ENCODE data around the gene SPARCL1.

The SPARCL1 gene

DNA sequence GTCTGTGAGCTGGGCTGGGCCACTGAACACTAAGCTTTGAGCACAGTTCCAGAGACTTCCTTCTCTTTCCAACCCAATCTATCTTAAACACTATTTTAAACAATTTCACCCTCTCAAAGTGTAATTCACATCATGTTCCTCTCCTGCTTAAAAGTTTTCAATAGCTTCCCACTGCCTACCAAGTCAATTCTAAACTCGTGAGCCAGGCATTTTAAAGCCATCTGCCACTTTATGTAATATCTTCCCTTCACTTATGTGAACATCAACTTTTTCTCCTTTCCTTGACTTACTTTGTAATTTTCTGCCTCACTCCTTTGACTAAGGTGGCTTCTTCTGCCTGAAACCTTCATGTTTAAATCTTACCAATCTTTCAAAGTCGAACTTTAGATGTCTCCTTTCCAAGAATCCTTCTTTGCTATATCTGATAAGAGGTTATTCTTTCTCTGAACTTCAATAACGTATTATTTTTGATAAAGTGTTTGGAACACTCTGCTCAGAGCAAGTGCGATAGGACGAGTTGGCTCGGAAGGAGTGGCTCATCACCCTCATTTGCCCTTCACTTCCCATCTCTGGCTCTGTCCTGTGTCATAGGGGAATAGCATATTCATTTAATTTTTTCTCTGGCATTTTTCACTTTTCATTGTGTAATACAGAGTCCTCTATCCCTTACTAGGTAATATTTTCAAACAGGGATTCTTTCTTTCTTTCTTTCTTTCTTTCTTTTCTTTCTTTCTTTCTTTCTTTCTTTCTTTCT, 13.0 kb upstream of the SPARCL1 start:
- no peak for DNase-seq (ENCODE audit: low read depth in 2 of 2, low spot score in 1 of 2)

DNA sequence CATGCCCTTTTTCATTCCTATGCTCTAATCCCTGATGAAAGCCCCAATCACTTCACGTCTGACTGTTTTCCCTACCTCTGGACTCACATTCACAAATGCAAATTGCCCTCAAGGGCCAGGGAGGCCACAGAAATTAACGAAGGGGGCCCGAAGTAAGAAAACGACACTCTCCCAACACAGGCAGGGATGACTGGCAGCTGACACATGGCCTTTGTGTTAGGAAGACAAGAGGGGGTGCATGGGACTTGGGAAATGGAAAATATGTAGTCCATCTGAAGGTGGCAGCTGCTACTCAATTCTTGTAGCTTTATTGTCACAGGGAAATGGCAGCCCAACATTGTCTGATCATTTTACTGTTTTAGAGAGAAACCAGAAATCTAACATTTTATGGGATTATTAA, 12.3 kb upstream of the SPARCL1 start:
- no peak for DNase-seq (ENCODE audit: low read depth in 2 of 2, low spot score in 1 of 2)

DNA sequence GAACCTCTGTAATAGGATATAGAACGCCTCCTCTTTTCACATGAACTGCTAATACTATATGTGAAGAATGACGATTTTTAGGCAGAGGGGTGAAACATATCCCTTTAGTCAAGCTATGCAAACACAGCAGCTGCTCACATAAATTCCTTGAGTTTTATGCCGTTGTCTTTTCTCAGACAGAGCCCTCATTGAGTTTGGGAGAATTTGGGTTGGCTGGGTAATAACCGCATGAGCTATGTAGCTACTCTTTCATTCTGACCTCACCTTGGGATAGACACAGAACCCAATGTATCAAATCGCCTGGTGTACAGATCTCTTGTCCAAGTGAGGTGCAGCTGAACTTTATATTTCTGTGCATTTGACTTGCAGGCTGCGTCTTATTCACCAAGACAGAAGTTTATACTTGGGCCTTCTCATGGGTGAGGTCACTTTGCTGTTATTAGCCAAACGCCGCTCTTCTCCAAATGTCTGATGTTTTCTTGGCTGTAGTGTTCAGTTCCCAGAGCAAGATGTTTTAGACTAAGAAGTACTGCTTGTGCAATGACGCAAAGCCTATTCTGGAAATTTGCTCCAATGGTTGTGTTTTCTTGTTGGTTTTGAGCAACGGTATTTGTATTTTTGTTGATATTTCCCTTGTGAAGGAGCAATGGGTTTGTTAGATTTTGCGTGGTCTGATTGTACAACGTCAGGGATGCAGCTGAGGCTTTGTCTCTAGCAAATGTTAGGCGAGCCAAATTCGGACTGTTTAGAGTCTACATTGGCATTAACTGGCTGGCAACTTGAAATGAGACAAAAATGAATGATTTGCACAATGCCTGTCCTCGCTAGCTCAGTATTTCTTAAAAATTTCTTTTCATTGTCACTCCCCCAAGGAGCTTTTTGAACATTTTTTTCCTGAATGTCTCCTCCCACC, 11.2 kb upstream of the SPARCL1 start:
- no peak for DNase-seq (ENCODE audit: low read depth in 2 of 2, low spot score in 1 of 2)

DNA sequence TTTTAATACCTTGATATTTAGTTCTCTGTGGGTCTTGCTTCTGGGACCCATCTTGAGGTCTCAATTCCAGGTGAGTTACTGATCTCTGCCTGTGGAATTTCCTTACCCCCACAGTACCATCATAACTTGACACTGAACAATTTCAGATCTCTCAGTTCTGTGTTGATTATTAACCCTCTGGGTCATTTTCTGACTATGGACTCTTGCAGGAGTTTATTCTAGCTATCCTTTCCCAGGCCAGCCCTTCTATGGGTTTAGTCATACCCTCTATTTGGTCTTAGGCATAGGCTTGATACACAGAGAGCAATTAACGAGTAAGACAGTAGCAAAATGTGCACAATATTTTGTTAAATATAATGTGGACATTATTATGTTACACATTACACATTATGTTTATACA, 3.7 kb upstream of the SPARCL1 start:
- no peak for DNase-seq (ENCODE audit: low read depth in 2 of 2, low spot score in 1 of 2)

DNA sequence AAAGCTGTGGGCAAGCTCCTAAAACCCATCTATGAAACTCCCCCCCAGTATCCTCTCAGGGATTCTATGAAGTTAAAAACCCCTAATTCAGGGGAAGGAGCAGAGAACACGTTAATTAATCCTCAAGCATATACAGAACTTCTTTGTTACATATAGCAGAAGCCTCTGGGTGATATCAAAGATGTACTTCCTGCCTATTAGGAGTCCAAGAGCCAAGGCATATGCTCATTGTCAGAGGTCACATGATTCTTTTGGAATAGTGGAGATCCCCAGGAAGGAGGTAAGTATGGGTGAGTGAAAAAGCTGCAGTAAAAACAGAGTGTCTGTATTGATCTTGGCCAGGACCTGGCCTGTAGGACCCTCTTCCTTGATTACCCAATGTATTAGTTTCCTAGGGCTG, 2.9 kb upstream of the SPARCL1 start:
- DNase-seq (ENCODE audit: low read depth in 2 of 2, low spot score in 1 of 2), result no peak

DNA sequence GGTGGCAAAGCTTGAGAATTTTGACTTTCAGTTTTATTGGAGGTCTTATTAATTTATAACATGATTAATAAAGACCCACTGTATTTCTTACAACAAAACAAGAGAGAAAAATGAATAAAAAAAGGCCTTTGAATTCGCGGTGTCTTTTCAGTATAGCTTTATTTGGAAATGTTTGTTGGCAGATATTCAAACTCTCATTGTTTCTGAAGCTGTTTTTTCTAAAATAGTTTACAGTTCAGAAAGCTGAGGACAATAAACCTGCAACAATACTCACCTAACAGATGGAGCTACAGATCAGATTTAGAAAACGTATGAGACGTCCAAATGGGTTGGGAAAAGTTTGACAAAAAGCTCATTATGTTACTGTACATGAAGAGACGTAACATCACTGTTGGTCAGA, 2.4 kb upstream of the SPARCL1 start:
- no peak for DNase-seq (ENCODE audit: low read depth in 2 of 2, low spot score in 1 of 2)

DNA sequence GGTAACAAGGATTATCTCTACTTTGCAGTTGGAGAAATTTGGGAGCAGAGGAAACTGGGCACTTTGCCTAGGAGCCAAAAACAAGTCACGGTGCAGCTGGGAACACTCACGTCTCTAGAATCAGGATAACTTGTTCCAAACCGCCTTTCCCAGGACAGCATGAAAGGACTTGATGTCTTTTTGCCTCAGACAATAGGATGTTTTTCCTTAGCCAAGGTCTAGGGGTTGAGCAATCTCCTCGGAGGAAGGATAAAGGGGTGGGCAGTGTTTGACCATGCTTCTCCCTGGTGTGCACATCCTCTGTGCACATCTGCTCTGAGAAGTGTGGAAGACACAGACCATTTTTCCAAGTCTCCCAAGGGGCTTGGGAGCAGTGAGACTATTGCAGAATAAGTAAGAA, 1.7 kb upstream of the SPARCL1 start:
- no peak for DNase-seq (ENCODE audit: low read depth in 2 of 2, low spot score in 1 of 2)

DNA sequence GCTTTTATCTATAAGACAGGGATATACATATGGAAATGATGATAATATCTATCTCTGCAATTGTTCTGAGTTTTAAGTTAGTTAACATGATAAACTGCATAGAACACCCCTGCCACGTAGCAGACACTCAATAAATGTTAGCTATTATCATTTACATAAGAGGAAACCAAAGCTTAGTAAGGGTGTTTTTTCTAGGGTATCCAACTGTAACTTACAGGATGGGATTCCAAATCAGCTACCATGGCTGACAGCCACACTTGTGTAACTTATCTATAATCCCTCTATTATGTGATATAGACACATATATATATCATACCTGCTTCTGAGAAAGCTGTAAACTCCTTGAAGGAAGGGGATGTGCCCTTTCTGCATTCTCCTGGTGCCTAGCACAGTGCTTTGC, 1.1 kb upstream of the SPARCL1 start:
- no peak for DNase-seq (ENCODE audit: low read depth in 2 of 2, low spot score in 1 of 2)

DNA sequence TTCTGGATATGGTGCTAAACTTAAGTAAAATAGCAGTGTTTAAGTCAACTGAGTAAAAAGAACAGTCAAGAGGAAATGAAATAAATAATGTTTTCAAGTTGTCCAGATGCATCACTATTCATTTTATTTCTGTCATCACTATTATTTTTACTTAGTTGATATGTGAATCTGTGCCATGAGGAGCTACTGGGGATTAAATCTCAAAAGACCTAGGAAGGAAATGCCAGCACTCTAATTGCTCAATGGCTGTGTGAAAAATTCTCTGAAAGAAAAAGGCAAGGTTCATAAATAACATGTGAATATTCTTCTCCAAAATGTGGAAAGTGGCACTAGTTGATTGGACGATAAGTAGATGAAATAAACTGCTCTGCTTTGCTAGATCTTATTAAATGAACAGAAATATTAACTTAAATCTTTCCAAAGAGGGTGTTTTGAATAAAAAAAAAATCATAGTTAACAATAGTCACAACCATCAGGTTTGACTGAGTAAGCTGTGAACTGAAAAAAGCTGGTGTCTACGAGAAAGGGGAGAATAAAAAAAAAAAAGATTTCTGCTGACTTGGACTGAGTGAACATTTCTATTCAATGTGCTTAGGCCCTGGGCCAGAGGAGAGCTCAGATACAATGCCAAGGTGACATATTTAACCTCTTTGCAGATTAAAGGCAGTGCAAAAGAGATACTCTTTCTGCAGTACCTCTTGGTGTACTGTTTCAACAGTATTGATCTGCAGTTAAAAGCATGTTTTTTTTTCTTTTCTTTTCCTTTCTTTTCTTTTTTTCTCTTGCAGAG, 1.6 kb downstream of the SPARCL1 start:
- no peak for DNase-seq (ENCODE audit: low read depth in 2 of 2, low spot score in 1 of 2)

DNA sequence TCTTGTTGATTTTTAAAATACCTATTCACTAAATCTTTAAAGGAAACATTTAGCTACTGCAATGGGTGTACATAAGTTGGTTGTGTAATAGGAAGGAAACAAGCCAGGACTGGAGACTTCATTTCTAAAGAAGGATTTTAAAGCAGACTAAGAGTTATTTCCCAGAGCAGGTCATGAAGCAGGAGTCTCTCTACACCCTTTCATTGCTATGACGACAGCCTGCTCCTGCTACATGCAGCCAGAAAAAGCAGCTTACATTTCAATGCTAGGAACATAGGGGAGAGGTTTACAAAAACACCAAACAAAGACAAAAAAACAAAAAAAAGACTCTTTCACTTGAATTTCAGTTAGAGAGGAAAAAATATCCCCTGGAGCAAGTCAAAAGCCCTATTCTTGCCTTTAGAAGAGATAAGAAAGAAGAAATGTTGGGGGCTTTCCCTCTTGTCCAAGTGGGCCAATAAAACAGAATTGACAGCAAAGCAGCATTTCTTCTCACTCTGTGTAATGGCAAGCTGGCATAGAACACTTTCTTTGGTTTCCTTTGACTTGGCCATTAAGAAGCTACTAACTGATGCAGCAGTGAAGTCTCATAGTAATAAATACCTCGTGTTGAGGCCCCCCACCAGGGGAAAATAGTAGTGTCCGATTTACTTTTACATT, 3.4 kb downstream of the SPARCL1 start:
- no peak for DNase-seq (ENCODE audit: low read depth in 2 of 2, low spot score in 1 of 2)

DNA sequence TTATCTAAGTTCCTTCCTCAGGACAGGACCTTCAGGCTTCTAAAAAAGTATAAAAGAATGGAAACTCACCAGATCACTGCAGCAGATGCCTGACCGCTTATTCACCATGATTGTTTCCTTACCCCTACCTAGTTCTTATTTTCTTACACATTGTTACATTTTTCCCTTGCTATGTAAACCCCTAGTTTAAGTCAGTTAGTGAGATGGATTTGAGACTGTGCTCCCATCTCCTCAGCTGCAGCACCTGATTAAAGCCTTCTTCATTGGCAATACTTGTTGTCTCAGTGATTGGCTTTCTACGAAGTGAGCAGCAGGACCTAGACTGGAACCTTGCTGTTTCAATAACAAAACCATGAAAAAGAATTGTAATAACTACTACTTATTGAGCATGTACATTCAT, 4.7 kb downstream of the SPARCL1 start:
- no peak for DNase-seq (ENCODE audit: low read depth in 2 of 2, low spot score in 1 of 2)

DNA sequence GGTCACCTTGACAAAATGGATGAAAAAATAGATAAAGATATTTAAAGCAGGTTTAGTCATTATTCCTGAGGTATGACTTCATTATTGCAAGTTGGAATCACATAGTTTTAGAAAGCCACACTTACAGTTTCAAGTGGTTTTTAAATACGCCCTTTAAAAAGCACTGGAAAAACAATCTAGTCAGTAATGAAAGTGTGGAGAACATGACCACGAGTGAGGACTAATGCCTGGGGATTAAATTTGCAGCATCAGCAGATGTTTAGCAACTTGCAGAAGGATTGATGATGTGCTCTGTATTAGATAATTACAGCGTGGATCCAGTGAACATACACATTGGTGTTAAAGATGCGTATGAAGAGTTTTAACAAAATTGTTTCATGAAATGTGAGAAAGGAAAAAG, 5.9 kb downstream of the SPARCL1 start:
- DNase-seq (ENCODE audit: low read depth in 2 of 2, low spot score in 1 of 2), result no peak

DNA sequence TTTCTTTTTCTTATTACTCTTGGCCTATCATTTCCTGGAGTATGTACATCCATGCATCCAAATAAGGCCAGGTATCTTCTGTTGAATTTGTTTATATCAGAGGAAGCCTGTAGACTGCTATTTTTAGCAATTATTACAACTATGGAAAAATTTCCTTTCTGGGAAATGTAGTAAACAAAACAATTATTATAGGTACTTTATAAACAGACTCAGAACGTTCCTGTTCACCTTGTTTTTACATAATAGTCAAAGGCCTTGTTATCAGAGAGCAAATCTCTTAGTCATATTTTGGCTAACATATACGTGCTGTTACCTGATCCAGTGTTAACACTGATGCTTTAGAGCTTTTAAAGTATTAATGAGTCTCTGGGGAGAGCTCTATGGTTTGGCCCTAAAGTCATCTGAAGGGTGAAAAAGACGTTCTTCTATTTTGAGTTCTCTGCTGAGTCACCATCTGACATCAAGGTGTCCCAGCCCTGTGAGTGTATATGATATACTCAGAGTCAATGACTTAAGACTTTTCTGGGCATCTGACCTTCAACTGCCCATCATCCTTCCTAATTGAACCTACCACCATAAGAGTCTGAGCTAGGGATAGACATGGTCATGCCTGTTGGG, 7.3 kb downstream of the SPARCL1 start:
- DNase-seq (ENCODE audit: low read depth in 2 of 2, low spot score in 1 of 2), result no peak

DNA sequence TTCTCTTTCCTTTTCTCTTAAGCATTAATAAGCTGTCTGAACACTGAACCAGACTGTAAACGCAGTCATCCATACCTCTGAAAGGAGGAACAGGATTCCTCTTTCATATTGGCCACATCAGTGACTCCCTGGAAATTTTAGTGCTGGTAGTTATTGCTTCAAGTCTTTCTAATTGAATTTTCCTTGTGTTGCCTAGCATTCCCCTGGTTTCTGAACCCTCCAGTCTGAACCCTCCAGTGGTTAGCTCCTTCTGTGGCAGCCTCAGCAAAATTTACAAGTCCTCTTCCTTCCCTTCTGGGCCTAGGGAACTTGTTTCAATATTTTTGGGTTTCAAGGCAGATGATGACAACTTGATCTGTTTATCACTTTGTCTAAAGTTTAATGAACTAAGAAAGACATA, 7.9 kb downstream of the SPARCL1 start:
- no peak for DNase-seq (ENCODE audit: low read depth in 2 of 2, low spot score in 1 of 2)

DNA sequence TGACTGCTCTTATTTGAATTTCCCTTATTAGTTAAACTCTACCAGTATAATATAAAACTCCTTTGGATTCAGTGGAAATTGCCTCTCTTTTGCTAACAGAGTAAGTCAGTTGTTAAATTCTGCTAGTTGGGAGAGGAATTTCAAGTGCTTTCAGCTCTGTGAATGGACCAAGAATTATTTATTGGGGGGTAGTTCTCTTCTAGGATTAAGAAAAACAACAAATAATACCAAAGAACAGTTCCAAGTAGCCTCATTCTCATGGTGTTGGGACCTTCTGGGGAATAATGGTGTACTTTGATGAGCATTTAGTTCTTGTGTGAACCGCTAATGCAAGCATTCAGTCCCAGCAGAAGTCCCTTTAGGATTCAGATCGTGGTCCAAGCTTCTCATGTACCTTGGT, 11.6 kb downstream of the SPARCL1 start:
- no peak for DNase-seq (ENCODE audit: low read depth in 2 of 2, low spot score in 1 of 2)

DNA sequence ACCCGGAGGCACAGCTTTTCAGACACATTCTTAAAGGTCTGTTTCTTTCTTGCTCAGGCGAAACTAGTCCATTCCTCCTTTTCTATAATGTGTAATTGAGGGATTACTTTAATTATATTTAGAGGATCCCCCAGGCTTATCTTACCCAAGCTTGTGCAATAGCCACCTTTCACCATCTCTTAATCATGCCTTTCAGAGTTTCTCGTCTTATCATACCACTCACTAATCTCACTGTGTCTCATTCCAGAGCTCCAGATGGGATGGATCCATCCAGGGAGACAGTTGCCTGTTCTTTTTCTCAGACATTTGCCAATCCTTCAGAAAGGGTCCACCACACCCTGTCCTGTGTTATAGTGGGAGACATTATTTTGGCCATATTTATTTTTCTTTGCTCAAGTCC, 12.5 kb downstream of the SPARCL1 start:
- DNase-seq (ENCODE audit: low read depth in 2 of 2, low spot score in 1 of 2), result no peak

DNA sequence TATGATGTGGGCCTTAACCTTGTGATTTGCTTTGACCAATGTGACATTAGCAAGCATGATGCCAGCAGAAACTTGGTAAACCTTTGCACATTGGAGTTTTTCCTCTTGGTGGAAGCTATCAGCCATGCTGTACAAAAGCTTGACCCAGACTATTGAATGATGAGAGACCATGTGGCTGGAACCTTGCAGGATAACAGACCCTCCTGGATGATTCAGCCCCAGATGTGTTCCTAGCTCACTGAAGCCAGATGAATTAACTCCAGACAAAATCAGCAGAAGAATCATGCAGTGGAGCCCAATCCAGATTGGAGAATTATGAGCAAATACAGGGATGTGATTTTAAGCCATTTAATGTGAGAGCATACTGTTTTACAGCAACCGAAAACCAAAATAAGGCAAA, 16.8 kb downstream of the SPARCL1 start:
- DNase-seq (ENCODE audit: low read depth in 2 of 2, low spot score in 1 of 2), result no peak

DNA sequence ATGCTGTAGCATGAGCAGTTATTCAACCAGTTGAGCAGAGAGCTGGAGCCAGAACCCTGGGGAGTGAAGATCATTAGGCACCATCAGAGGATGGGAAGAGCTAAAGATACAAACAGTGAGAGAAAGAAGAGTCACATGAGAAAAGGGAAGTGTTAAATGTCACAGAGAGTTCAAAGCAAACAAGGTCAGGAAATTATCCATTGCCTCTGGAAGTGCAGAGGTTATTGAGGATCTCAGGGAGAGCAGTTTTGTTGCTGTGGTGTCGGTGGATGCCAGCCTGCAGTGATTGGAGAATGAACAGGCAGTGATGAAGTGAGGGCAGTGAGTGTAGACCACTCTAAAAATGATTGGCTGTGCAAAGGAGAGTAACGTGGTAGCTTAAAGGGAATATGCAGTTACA, 17.7 kb downstream of the SPARCL1 start:
- no peak for DNase-seq (ENCODE audit: low read depth in 2 of 2, low spot score in 1 of 2)

DNA sequence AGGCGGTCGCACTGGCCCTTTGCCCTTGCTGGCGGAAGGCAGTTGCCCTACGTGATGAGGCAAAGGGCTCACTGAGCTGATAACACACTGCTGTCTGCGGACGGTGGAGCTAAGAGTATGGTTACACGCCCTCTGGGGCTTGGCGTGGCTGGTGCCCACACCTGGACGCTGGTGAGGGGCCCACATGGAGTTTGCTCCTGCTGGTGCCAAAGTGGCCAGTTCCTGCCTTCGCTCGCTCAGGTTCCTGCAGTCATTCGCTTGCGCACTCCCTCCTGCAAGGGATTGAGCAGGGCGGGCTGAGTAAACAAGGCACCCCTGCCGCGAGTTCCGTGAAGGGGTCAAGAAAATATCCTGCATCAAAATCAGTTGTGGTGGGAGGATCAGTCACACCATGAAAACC, 18.4 kb downstream of the SPARCL1 start:
- DNase-seq (ENCODE audit: low read depth in 2 of 2, low spot score in 1 of 2), result no peak

DNA sequence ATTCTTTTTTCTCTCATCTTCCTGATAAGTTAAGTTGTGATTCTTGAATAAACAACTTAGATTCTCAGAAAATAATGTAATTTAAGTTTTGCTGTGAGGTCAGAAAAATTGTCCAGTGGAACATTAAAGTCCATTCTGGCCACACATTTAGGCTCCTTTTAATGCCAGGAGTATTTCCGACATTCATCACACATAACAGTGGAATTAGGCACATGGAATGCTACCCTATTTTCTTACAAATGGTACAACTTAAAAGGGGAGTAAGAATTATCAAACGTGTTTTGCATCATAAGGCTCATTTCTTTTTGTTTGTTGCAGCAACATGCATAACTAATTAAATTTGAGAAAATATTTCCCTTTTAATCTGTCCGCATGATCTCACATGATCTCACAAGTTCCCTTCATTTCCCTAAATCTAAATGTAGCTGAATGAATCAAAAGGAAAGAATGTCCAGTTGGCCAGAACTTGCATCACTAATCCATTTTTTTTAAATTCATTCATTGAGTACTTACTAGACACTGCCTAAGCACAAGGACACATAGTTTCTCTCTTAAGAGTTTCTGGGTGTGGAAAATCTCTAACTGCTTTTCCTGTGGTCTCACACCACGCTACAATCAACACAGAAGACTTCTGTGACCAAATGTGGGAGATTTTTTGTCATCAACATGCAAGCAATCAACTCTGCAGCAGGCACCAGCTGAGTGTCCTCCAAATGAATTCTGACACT, 22.0 kb downstream of the SPARCL1 start:
- no peak for DNase-seq (ENCODE audit: low read depth in 2 of 2, low spot score in 1 of 2)

Measured in stimulated activated CD8-positive, alpha-beta memory T cell treated with anti-CD3 and anti-CD28 coated beads, Interleukin-4, amount 100 ng/mL, for 1 hour (primary cell).